ENCODE measurements around the gene NME5.
"Not testable (repeated sequence)": the region's sequence is repeated elsewhere in the genome, so short reads cannot be mapped to it uniquely, and the experiment has no call there.

Gene NME5

DNA sequence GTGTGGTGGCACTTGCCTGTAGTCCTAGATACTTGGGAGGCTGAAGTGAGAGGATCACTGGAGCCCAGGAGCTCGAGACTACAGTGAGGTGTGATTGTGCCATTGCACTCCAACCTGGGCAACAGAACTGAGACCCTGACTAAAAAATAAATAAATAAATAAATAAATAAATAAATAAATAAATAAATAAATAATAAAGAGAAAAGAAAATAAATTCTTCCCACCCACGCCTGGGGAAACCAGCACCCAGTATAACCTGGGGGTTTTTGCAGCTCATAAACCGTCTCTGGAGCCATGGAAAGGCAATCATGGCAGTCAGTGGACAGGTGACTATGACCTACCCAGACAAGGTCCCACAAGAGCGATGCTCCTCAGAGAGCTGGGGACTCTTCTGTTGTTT, 47.5 kb downstream of the NME5 start:
- H3K9ac ChIP-seq (ENCODE audit: low read length in 5 of 5): no peak overlapping the region

GRCh38 chr5:138083702-138084101, 55.5 kb downstream of the NME5 start, which contains the start of gene WNT8A:
Gene WNT8A, plus strand, starts transcription at chr5:138084033. Its CDS starts 95 bp downstream, at chr5:138084128.
- H3K36me3 ChIP-seq (ENCODE audit: control insufficient read depth in 5 of 5, insufficient read depth in 5 of 5, low read length in 5 of 5): no peaks in the 10 kb centered on the region
- no peaks in the 10 kb centered on the region for H3K4me1 ChIP-seq (ENCODE audit: control insufficient read depth in 5 of 5, insufficient read depth in 5 of 5, low read length in 5 of 5)
- no peak within 1 kb of the TSS for H3K27ac ChIP-seq (ENCODE audit: low read depth, low read length)
- H3K9ac ChIP-seq (ENCODE audit: low read length in 5 of 5): no peak within 1 kb of the TSS
- H3K9me3 ChIP-seq (ENCODE audit: control insufficient read depth in 5 of 5, low read length in 5 of 5): no peaks in the 10 kb centered on the region
- H3K27me3 ChIP-seq (ENCODE audit: control insufficient read depth in 5 of 5, insufficient read depth in 4 of 5, low read length in 5 of 5): no peaks in the 10 kb centered on the region
- no peak within 1 kb of the TSS for H3K4me3 ChIP-seq (ENCODE audit: low read depth in 1 of 5, low read length in 5 of 5)

More for the DNA sequence above, 47.5 kb downstream of the NME5 start:
- H3K4me3 ChIP-seq (ENCODE audit: low read depth in 1 of 5, low read length in 5 of 5): no peak overlapping the region
- H3K9me3 ChIP-seq (ENCODE audit: control insufficient read depth in 5 of 5, low read length in 5 of 5): no peaks in the 10 kb centered on the region
- H3K27me3 ChIP-seq (ENCODE audit: control insufficient read depth in 5 of 5, insufficient read depth in 4 of 5, low read length in 5 of 5): peaks cover 0 to 7% (median 4%) of the 10 kb centered on the region in 5 donors
- no peaks in the 10 kb centered on the region for H3K4me1 ChIP-seq (ENCODE audit: control insufficient read depth in 5 of 5, insufficient read depth in 5 of 5, low read length in 5 of 5)
- H3K36me3 ChIP-seq (ENCODE audit: control insufficient read depth in 5 of 5, insufficient read depth in 5 of 5, low read length in 5 of 5): no peaks in the 10 kb centered on the region
- H3K27ac ChIP-seq (ENCODE audit: low read depth, low read length): no peak overlapping the region

- Histone ChIP-seq H3K9ac (ENCODE audit: low read length in 5 of 5) (peak overlapping the region in 1 of 5 donors; percentile 30), H3K27me3 (ENCODE audit: control insufficient read depth in 5 of 5, insufficient read depth in 4 of 5, low read length in 5 of 5) (no peaks in the 10 kb centered on the region), H3K4me3 (ENCODE audit: low read depth in 1 of 5, low read length in 5 of 5) (no peak overlapping the region), H3K36me3 (ENCODE audit: control insufficient read depth in 5 of 5, insufficient read depth in 5 of 5, low read length in 5 of 5) (no peaks in the 10 kb centered on the region), H3K27ac (ENCODE audit: low read depth, low read length) (no peak overlapping the region), H3K4me1 (ENCODE audit: control insufficient read depth in 5 of 5, insufficient read depth in 5 of 5, low read length in 5 of 5) (peaks cover 0 to 4% (median 0%) of the 10 kb centered on the region in 5 donors), H3K9me3 (ENCODE audit: control insufficient read depth in 5 of 5, low read length in 5 of 5) (no peaks in the 10 kb centered on the region)
Observed at GRCh38 chr5:138082033-138082432, 57.2 kb downstream of the NME5 start.

GRCh38 chr5:138078006-138078643, 61.1 kb downstream of the NME5 start:
- Histone ChIP-seq H3K4me1 (ENCODE audit: control insufficient read depth in 5 of 5, insufficient read depth in 5 of 5, low read length in 5 of 5) (peaks cover 0 to 4% (median 0%) of the 10 kb centered on the region in 5 donors), H3K27ac (ENCODE audit: low read depth, low read length) (no peak overlapping the region), H3K9me3 (ENCODE audit: control insufficient read depth in 5 of 5, low read length in 5 of 5) (no peaks in the 10 kb centered on the region), H3K4me3 (ENCODE audit: low read depth in 1 of 5, low read length in 5 of 5) (no peak overlapping the region), H3K36me3 (ENCODE audit: control insufficient read depth in 5 of 5, insufficient read depth in 5 of 5, low read length in 5 of 5) (no peaks in the 10 kb centered on the region), H3K9ac (ENCODE audit: low read length in 5 of 5) (no peak overlapping the region), H3K27me3 (ENCODE audit: control insufficient read depth in 5 of 5, insufficient read depth in 4 of 5, low read length in 5 of 5) (no peaks in the 10 kb centered on the region)

GRCh38 chr5:138077064-138077696, 62.0 kb downstream of the NME5 start:
- no peak overlapping the region for H3K27ac ChIP-seq (ENCODE audit: low read depth, low read length)
- no peaks in the 10 kb centered on the region for H3K9me3 ChIP-seq (ENCODE audit: control insufficient read depth in 5 of 5, low read length in 5 of 5)
- no peaks in the 10 kb centered on the region for H3K27me3 ChIP-seq (ENCODE audit: control insufficient read depth in 5 of 5, insufficient read depth in 4 of 5, low read length in 5 of 5)
- no peak overlapping the region for H3K9ac ChIP-seq (ENCODE audit: low read length in 5 of 5)
- H3K4me3 ChIP-seq (ENCODE audit: low read depth in 1 of 5, low read length in 5 of 5): no peak overlapping the region
- peaks cover 0 to 4% (median 0%) of the 10 kb centered on the region in 5 donors for H3K4me1 ChIP-seq (ENCODE audit: control insufficient read depth in 5 of 5, insufficient read depth in 5 of 5, low read length in 5 of 5)
- H3K36me3 ChIP-seq (ENCODE audit: control insufficient read depth in 5 of 5, insufficient read depth in 5 of 5, low read length in 5 of 5): no peaks in the 10 kb centered on the region

DNA sequence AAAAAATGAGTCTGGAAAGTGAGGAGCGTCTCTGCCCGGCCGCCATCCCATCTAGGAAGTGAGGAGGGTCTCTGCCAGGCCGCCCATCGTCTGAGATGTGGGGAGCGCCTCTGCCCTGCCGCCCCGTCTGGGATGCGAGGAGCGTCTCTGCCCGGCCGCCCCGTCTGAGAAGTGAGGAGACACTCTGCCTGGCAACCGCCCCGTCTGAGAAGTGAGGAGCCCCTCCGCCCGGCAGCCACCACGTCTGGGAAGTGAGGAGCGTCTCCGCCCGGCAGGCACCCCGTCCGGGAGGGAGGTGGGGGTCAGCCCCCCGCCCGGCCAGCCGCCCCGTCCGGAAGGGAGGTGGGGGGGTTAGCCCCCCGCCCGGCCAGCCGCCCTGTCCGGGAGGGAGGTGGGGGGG, 69.2 kb downstream of the NME5 start:
- not testable (repeated sequence) for H3K27ac ChIP-seq (ENCODE audit: low read depth, low read length); H3K9ac ChIP-seq (ENCODE audit: low read length in 5 of 5); H3K4me1 ChIP-seq (ENCODE audit: control insufficient read depth in 5 of 5, insufficient read depth in 5 of 5, low read length in 5 of 5); H3K27me3 ChIP-seq (ENCODE audit: control insufficient read depth in 5 of 5, insufficient read depth in 4 of 5, low read length in 5 of 5); H3K36me3 ChIP-seq (ENCODE audit: control insufficient read depth in 5 of 5, insufficient read depth in 5 of 5, low read length in 5 of 5); H3K4me3 ChIP-seq (ENCODE audit: low read depth in 1 of 5, low read length in 5 of 5); H3K9me3 ChIP-seq (ENCODE audit: control insufficient read depth in 5 of 5, low read length in 5 of 5)

DNA sequence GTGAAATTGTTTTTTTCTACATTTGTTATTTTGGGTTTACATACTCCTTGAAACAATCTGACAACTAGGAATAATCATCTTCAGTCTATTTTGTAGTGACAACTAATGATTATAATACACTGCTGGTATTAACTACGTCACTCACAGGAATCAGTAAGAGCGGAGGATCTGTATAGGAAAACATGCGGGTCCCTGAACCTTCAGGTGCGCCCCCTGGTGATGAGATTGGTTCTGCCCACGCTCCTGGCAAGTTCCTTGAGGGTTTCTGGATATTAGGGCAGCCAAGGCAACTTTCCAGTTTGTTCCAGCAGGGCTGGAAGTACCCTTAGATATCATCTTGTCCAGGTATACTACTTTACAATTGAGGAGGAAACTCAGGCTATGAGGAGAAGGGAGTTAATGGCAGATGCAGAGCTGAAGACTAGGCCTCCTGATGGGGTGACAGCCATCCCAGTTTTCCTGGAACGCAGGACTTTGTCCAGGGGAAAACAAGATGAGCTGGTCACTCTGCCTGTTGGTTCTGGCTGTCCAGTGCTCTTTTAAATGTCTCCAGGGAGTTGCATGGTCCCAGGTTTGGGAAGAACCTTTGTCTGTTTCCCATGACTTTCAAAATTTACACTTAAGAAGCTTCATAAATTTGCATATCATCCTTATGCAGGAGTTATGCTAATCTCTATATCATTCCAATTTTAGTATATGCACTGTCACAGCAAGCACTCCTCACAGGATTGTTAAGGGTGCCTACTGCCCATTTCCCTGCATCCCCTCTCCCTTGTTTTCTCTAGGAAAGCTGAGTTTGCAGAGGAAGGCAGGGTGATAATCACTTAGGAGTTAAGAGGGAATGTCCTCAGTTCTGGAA, 70.3 kb downstream of the NME5 start:
- H3K27me3 ChIP-seq (ENCODE audit: control insufficient read depth in 5 of 5, insufficient read depth in 4 of 5, low read length in 5 of 5): peaks cover 0 to 4% (median 0%) of the 10 kb centered on the region in 5 donors

GRCh38 chr5:138067945-138068344, 71.3 kb downstream of the NME5 start:
- H3K9ac ChIP-seq (ENCODE audit: low read length in 5 of 5): no peak overlapping the region
- peaks cover 0 to 4% (median 0%) of the 10 kb centered on the region in 5 donors for H3K27me3 ChIP-seq (ENCODE audit: control insufficient read depth in 5 of 5, insufficient read depth in 4 of 5, low read length in 5 of 5)
- H3K4me1 ChIP-seq (ENCODE audit: control insufficient read depth in 5 of 5, insufficient read depth in 5 of 5, low read length in 5 of 5): peaks cover 0 to 10% (median 0%) of the 10 kb centered on the region in 5 donors
- H3K27ac ChIP-seq (ENCODE audit: low read depth, low read length): no peak overlapping the region
- H3K4me3 ChIP-seq (ENCODE audit: low read depth in 1 of 5, low read length in 5 of 5): no peak overlapping the region
- H3K9me3 ChIP-seq (ENCODE audit: control insufficient read depth in 5 of 5, low read length in 5 of 5): no peaks in the 10 kb centered on the region
- H3K36me3 ChIP-seq (ENCODE audit: control insufficient read depth in 5 of 5, insufficient read depth in 5 of 5, low read length in 5 of 5): no peaks in the 10 kb centered on the region

More for the DNA sequence above, 70.3 kb downstream of the NME5 start:
- Histone ChIP-seq H3K36me3 (ENCODE audit: control insufficient read depth in 5 of 5, insufficient read depth in 5 of 5, low read length in 5 of 5) (no peaks in the 10 kb centered on the region), H3K27ac (ENCODE audit: low read depth, low read length) (no peak overlapping the region), H3K4me3 (ENCODE audit: low read depth in 1 of 5, low read length in 5 of 5) (no peak overlapping the region), H3K4me1 (ENCODE audit: control insufficient read depth in 5 of 5, insufficient read depth in 5 of 5, low read length in 5 of 5) (peaks cover 0 to 10% (median 0%) of the 10 kb centered on the region in 5 donors), H3K9me3 (ENCODE audit: control insufficient read depth in 5 of 5, low read length in 5 of 5) (no peaks in the 10 kb centered on the region), H3K9ac (ENCODE audit: low read length in 5 of 5) (no peak overlapping the region)
